HG03025 (cell line): ENCODE data around the gene HNRNPAB.
"Not testable (repeated sequence)": the region's sequence is repeated elsewhere in the genome, so short reads cannot be mapped to it uniquely, and the experiment has no call there.

Experiments used
- ATAC-seq: cut with Tn5 transposase; IDR thresholded peaks from one replicate; pipeline ENCODE4 v1.9.1; 2021; ENCODE audit warnings: mild to moderate bottlenecking, moderate library complexity; ENCODE audit not compliant: unreplicated experiment, low FRiP score

Gene HNRNPAB

GRCh38 chr5:178241231-178241663 lies 36.9 kb downstream of the HNRNPAB start:
- ATAC-seq: no peak

GRCh38 chr5:178241688-178242231 lies 37.4 kb downstream of the HNRNPAB start:
- ATAC-seq: no peak

- ATAC-seq: no peak
Observed at GRCh38 chr5:178242416-178242815, 38.1 kb downstream of the HNRNPAB start.

- ATAC-seq: no peak
Observed at GRCh38 chr5:178244576-178244975, 40.2 kb downstream of the HNRNPAB start.

- ATAC-seq: no peak
Observed at GRCh38 chr5:178245389-178245788, 41.1 kb downstream of the HNRNPAB start.

- no peak for ATAC-seq
Observed at GRCh38 chr5:178246624-178247279, 42.4 kb downstream of the HNRNPAB start.

- ATAC-seq: no peak
Observed at GRCh38 chr5:178247481-178248456, 43.4 kb downstream of the HNRNPAB start.

GRCh38 chr5:178248750-178249149 lies 44.4 kb downstream of the HNRNPAB start:
- no peak for ATAC-seq

GRCh38 chr5:178249191-178249989 lies 45.1 kb downstream of the HNRNPAB start:
- no peak for ATAC-seq

GRCh38 chr5:178250263-178250662 lies 45.9 kb downstream of the HNRNPAB start:
- ATAC-seq: no peak

- ATAC-seq: no peak
Observed at GRCh38 chr5:178252258-178252657, 47.9 kb downstream of the HNRNPAB start.

- not testable (repeated sequence) for ATAC-seq
Observed at GRCh38 chr5:178253632-178254031, 49.3 kb downstream of the HNRNPAB start.

GRCh38 chr5:178256746-178257145 lies 52.4 kb downstream of the HNRNPAB start:
- no peak for ATAC-seq

- no peak for ATAC-seq
Observed at GRCh38 chr5:178257650-178258049, 53.3 kb downstream of the HNRNPAB start.

- ATAC-seq: no peak
Observed at GRCh38 chr5:178259623-178260536, 55.5 kb downstream of the HNRNPAB start.
